ENCODE measurements around the gene CCSER2. TPM values are rescaled to one million over a fixed set of nuclear protein-coding genes. Genes with fewer than 3 reads are reported as not detected.
A peak's percentile ranks its signal among the peaks of the same experiment; 100 is the strongest.

The CCSER2 gene
- total RNA-seq, 1 experiment from 2014 or later: 23.1 TPM

DNA sequence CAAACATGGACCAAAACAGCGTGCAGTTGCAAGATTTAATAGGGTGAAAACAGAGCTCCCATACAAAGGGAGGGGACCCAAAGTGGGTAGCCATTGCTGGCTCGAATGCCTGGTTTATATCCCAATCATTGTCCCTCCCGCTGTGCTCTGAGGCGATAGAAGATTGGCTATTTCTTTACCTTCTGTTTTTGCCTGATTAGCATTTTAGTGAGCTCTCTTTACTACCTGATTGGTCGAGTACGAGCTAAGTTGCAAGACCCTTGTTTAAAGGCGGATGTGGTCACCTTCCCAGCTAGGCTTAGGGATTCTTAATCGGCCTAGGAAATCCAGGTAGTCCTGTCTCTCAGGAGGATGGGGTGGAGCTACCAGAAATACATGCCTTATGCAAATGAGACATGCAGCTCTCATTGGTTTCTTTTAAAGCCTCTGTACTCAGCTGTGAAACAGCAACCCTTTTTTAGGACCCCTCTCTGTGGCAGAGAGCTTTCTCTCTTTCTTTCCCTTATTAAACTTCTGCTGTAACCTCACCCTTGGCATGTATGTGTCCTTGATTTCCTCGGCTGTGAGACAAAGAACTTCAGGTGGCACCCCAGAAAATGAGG lies 202.4 kb downstream of the CCSER2 start:
- Histone ChIP-seq H3K36me3 (ENCODE audit: control insufficient read depth, insufficient read depth, low read length) (no peaks in the 10 kb centered on the region), H3K27me3 (replicated peaks; ENCODE audit: control insufficient read depth, insufficient read depth, low read length) (no peaks in the 10 kb centered on the region), H3K4me1 (no peaks in the 10 kb centered on the region), H3K4me3 (ENCODE audit: low read depth, low read length) (no peak overlapping the region), H3K9me3 (no peaks in the 10 kb centered on the region)
- peaks cover 7% of the 10 kb centered on the region for H3K4me1 Mint-ChIP-seq (ENCODE audit: low read depth, unreplicated experiment)
- H3K4me3 Mint-ChIP-seq (ENCODE audit: unreplicated experiment): no peak overlapping the region
- no peaks in the 10 kb centered on the region for H3K27me3 Mint-ChIP-seq (ENCODE audit: insufficient read depth, unreplicated experiment)
- no peak for DNase-seq
- CTCF ChIA-PET: no interaction called here
- POLR2A ChIA-PET: no interaction called here
- H3K9me3 Mint-ChIP-seq (ENCODE audit: unreplicated experiment): peaks cover 11% of the 10 kb centered on the region
- TF ChIP-seq, protein P1, sequence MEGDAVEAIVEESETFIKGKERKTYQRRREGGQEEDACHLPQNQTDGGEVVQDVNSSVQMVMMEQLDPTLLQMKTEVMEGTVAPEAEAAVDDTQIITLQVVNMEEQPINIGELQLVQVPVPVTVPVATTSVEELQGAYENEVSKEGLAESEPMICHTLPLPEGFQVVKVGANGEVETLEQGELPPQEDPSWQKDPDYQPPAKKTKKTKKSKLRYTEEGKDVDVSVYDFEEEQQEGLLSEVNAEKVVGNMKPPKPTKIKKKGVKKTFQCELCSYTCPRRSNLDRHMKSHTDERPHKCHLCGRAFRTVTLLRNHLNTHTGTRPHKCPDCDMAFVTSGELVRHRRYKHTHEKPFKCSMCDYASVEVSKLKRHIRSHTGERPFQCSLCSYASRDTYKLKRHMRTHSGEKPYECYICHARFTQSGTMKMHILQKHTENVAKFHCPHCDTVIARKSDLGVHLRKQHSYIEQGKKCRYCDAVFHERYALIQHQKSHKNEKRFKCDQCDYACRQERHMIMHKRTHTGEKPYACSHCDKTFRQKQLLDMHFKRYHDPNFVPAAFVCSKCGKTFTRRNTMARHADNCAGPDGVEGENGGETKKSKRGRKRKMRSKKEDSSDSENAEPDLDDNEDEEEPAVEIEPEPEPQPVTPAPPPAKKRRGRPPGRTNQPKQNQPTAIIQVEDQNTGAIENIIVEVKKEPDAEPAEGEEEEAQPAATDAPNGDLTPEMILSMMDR (IDR thresholded peaks at IDR 0.05; ENCODE audit: insufficient read depth in 1 of 2, low read depth in 1 of 2, low read length in 1 of 2, severe bottlenecking in 1 of 2, unreplicated experiment in 1 of 2): no peak
- H3K36me3 Mint-ChIP-seq (ENCODE audit: insufficient read depth, unreplicated experiment): peaks cover 5% of the 10 kb centered on the region
- intact Hi-C loops (cut with micrococcal nuclease; ENCODE audit: unreplicated experiment): no loop called here
- no TSS peak for BruUV-seq (replicated peaks)
- no peak overlapping the region for H3K27ac Mint-ChIP-seq (ENCODE audit: unreplicated experiment)

DNA sequence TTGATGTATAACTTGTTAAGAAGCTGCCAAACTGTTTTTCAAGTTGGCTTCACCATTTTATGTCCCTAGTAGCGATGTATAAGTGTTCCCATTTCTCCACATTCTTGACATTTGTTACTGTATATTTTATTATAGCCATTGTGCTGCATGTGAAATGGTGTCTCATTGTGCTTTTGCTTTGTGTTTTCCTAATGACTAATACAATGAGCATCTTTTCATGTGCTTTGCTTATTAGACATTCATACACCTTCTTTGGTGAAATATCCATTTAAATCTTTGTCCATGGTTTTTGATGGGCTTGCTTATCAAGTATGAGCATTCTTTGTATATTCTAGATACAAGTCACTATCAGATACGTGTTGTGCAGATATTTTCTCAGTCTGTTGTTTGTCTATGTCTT lies 203.0 kb downstream of the CCSER2 start:
- H3K4me1 ChIP-seq: no peaks in the 10 kb centered on the region
- H3K4me3 ChIP-seq (ENCODE audit: low read depth, low read length): no peak overlapping the region
- POLR2A ChIA-PET: no interaction called here
- DNase-seq: no peak
- H3K9me3 ChIP-seq: no peaks in the 10 kb centered on the region
- Mint-ChIP-seq H3K4me3 (ENCODE audit: unreplicated experiment) (no peak overlapping the region), H3K36me3 (ENCODE audit: insufficient read depth, unreplicated experiment) (peaks cover 5% of the 10 kb centered on the region), H3K4me1 (ENCODE audit: low read depth, unreplicated experiment) (peaks cover 7% of the 10 kb centered on the region), H3K27ac (ENCODE audit: unreplicated experiment) (no peak overlapping the region), H3K27me3 (ENCODE audit: insufficient read depth, unreplicated experiment) (no peaks in the 10 kb centered on the region), H3K9me3 (ENCODE audit: unreplicated experiment) (peaks cover 6% of the 10 kb centered on the region)
- no TSS peak for BruUV-seq (replicated peaks)
- no peaks in the 10 kb centered on the region for H3K36me3 ChIP-seq (ENCODE audit: control insufficient read depth, insufficient read depth, low read length)
- TF ChIP-seq, protein P1 (IDR thresholded peaks at IDR 0.05; ENCODE audit: insufficient read depth in 1 of 2, low read depth in 1 of 2, low read length in 1 of 2, severe bottlenecking in 1 of 2, unreplicated experiment in 1 of 2): no peak
- intact Hi-C loops (cut with micrococcal nuclease; ENCODE audit: unreplicated experiment): no loop called here
- H3K27me3 ChIP-seq (replicated peaks; ENCODE audit: control insufficient read depth, insufficient read depth, low read length): no peaks in the 10 kb centered on the region
- CTCF ChIA-PET: no interaction called here

DNA sequence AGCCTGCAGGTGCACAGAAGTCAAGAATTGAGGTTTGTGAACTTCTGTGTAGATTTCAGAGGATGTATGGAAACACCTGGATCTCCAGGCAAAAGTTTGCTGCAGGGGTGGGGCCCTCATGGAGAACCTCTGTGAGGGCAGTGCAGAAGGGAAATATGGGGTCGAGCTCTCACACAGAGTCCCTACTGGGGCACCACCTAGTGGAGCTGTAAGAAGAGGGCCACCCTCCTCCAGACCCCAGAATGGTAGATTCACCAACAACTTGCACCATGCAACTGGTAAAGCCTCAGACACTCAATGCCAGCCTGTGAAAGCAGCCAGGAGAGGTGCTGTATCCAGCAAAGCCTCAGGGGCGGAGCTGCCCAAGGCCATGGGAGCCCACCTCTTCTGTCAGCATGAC lies 205.8 kb downstream of the CCSER2 start:
- ChIA-PET CTCF (interaction anchor here (1.0 to 1.4 kb wide), 2 partner anchors 104 to 269 kb away, joined by 4 to 7 read pairs; no protein-coding TSS in a partner anchor), POLR2A (no interaction called here)
- H3K27me3 Mint-ChIP-seq (ENCODE audit: insufficient read depth, unreplicated experiment): no peaks in the 10 kb centered on the region
- Histone ChIP-seq H3K36me3 (ENCODE audit: control insufficient read depth, insufficient read depth, low read length) (no peaks in the 10 kb centered on the region), H3K9me3 (no peaks in the 10 kb centered on the region), H3K4me3 (ENCODE audit: low read depth, low read length) (no peak overlapping the region), H3K27me3 (replicated peaks; ENCODE audit: control insufficient read depth, insufficient read depth, low read length) (no peaks in the 10 kb centered on the region), H3K4me1 (no peaks in the 10 kb centered on the region)
- H3K4me1 Mint-ChIP-seq (ENCODE audit: low read depth, unreplicated experiment): peaks cover 6% of the 10 kb centered on the region
- intact Hi-C loops (cut with micrococcal nuclease; ENCODE audit: unreplicated experiment): no loop called here
- H3K36me3 Mint-ChIP-seq (ENCODE audit: insufficient read depth, unreplicated experiment): no peaks in the 10 kb centered on the region
- BruUV-seq (replicated peaks): no TSS peak
- DNase-seq: no peak
- H3K4me3 Mint-ChIP-seq (ENCODE audit: unreplicated experiment): no peak overlapping the region
- no peak overlapping the region for H3K27ac Mint-ChIP-seq (ENCODE audit: unreplicated experiment)
- H3K9me3 Mint-ChIP-seq (ENCODE audit: unreplicated experiment): no peaks in the 10 kb centered on the region
- TF ChIP-seq, protein P1 (IDR thresholded peaks at IDR 0.05; ENCODE audit: insufficient read depth in 1 of 2, low read depth in 1 of 2, low read length in 1 of 2, severe bottlenecking in 1 of 2, unreplicated experiment in 1 of 2): peak in 1 of 2 experiments; percentile 18
